HG03521 (cell line): ENCODE data around the gene HIPK2.

ENCODE experiments used
- ATAC-seq: cut with Tn5 transposase; IDR thresholded peaks from one replicate; pipeline ENCODE4 v1.9.1; 2021; ENCODE audit warnings: mild to moderate bottlenecking, moderate library complexity; ENCODE audit not compliant: unreplicated experiment

Gene HIPK2

GRCh38 chr7:139523968-139524815, 253.6 kb downstream of the HIPK2 start:
- ATAC-seq, result no peak

- no peak for ATAC-seq
These were observed 254.4 kb downstream of the HIPK2 start, which contains the start of gene CLEC2L for GRCh38 chr7:139523199-139523941. Gene CLEC2L, plus strand, starts transcription at chr7:139523685. Its CDS starts 243 bp downstream, at chr7:139523928.

GRCh38 chr7:139522830-139523198, 255.0 kb downstream of the HIPK2 start:
- no peak for ATAC-seq

GRCh38 chr7:139521439-139521838, 256.4 kb downstream of the HIPK2 start:
- no peak for ATAC-seq

GRCh38 chr7:139515266-139515665, 262.5 kb downstream of the HIPK2 start:
- no peak for ATAC-seq
